GM18520 (cell line): Measurements from ENCODE around the gene CDC14B.

Source experiments
- ATAC-seq: cut with Tn5 transposase; IDR thresholded peaks from one replicate; pipeline ENCODE4 v1.9.1; 2021; ENCODE audit not compliant: unreplicated experiment

The CDC14B gene

DNA sequence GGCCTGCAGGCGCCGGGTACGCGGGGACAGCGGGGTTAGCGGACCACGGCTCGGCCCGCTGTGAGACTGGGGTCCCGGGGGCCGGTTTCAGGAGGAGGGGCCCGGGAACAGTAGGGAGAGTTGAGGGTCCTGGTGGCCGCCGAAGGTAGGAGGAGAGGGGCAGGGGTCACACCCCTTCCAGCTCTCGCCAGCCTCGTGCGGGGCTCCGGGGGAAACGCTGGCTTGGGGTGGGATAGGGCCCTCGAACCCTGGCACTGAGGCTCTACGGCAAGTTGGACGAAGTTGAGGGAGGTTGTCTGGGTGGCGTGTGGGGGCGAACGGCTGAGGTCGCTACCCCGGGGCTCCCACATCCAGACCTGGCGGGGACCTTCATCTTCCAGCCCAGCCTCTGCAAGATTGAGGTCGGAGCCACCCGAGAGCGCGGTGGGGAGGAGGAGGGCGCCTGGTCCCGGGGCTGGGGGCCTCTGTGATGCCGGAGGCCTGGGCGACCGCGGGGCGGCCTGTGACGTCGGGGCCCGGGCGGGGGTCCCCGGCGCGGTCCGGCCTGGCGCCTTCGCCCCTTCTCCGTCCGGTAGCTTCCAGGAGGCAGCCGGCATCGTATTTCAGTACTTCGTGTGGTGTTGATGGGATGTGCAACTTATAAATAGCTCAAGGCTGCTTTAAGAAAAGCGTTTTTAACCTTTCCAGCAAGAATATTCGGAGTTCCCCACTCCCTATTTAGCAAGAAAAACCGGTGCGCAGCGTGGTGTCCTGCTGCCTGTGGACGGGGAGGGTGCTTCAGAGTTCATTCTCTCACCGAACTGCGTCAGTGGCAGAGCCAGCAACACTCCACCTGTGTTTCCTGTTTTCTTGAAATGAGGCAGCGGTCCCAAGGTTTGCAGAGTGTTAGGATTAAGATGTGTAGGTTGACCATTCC, 168.8 kb downstream of the CDC14B start:
- ATAC-seq: no peak
